KOPT-K1 (cell line): ENCODE measurements around the gene SAP30BP.

Source experiments
- H3K27ac ChIP-seq: fragments of 200-600 bp; sonication (generic); 2 replicates; pipeline ENCODE4 v1.5.1; 2016; ENCODE audit warnings: antibody characterized with exemption, mild to moderate bottlenecking, low read depth, low read length; ENCODE audit not compliant: poor library complexity, severe bottlenecking
- H3K36me3 ChIP-seq: fragments of 200-600 bp; sonication (generic); 2 replicates; pipeline ENCODE4 v1.5.1; 2017; ENCODE audit warnings: antibody characterized with exemption, mild to moderate bottlenecking, low read length, moderate library complexity; ENCODE audit not compliant: insufficient read depth
- H3K9me3 ChIP-seq: fragments of 200-600 bp; sonication (generic); 2 replicates; pipeline ENCODE4 v1.5.1; 2017; ENCODE audit warnings: antibody characterized with exemption, low read length, mild to moderate bottlenecking; ENCODE audit not compliant: insufficient read depth, poor library complexity, severe bottlenecking

SAP30BP gene

GRCh38 chr17:75723171-75723930 lies 56.2 kb downstream of the SAP30BP start:
- no peaks in the 10 kb centered on the region for H3K9me3 ChIP-seq
- H3K27ac ChIP-seq, result no peak overlapping the region

DNA sequence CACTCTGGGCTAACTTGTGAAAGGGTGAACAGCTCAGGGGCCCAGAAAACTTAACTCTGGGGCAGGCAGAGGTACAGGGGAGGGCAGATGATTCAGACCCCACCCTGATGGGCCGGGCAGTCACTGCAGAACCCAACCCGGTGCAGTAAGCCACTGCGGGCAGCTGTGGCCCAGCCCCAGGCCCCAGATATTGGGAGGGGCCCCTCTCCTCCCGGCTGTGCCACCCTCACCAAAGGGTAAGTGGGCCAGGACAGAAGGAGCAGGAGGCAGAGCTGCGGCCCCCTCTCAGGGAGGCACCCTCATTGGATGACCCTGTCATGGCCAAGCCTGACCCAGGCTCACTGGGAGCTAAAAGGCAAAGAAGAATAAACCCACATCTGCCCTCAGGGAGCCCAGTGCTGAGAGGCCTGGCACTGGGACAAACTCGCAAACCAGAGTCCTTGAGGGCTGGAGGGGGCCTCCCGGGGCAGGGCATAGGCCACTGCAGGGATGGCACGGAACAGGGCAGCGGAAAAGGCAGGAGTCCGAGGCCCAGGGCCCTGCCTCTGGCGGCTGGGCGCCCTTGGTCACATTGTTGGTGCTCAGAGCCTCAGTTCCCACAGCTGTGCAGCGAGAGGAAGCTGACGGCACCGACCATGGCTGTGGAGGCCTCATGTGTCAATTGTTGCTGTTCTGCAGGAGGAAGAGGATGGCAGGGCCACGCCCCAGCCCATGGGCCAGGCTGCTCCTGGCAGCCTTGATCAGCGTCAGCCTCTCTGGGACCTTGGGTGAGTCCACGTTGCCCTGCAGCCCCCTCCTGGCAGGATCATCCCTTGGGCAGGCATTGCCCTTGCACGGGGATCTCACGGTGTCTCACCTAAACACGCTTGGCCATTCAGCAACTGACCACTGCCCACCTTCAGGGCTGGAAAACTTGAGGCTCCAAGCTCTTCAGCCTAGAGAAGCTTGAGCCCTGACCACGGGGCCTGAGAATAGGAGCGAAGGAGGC lies 57.2 kb downstream of the SAP30BP start:
- Histone ChIP-seq H3K9me3 (no peaks in the 10 kb centered on the region), H3K36me3 (no peaks in the 10 kb centered on the region), H3K27ac (no peak overlapping the region)

More at GRCh38 chr17:75723171-75723930, 56.2 kb downstream of the SAP30BP start:
- H3K36me3 ChIP-seq, result no peaks in the 10 kb centered on the region

DNA sequence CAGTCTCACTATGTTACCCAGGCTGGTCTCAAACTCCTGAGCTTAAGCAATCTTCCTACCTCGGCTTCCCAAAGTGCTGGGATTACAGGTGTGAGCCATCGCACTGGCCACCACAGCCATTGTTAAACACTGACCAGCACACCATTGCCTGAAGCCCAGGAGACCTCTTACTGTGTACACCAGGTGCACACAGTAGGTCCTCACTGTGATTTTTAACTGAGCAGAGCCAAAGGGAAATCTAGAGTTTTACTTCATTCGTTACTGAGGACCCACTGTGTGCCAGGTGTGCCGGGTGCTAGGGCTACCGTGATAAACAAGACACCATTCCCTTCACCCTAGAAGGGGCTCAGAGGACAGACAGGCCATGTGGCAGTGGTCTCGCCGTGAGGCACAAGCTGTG lies 58.4 kb downstream of the SAP30BP start:
- Histone ChIP-seq H3K36me3 (no peaks in the 10 kb centered on the region), H3K9me3 (no peaks in the 10 kb centered on the region), H3K27ac (no peak overlapping the region)

GRCh38 chr17:75727391-75727790 lies 60.3 kb downstream of the SAP30BP start:
- Histone ChIP-seq H3K9me3 (no peaks in the 10 kb centered on the region), H3K36me3 (no peaks in the 10 kb centered on the region), H3K27ac (no peak overlapping the region)

DNA sequence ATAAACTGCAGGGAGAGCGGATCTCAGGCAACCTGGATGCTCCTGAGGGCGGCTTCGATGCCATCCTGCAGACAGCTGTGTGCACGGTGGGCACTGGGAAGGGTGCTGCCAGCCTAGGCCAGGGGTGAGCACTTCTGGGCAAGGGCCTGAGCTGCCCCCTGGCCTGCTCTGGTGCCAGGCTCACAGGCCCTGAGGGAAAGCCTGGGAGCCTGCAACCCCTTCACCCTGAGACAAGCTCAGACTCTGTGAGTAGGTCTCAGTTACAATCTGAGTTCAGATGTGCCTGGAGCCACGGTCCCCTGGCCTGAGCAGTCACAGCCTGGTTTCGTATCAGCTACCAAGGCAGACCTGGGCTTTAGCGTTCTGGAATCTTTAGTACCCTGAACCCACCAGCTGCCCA lies 62.2 kb downstream of the SAP30BP start:
- H3K9me3 ChIP-seq, result no peaks in the 10 kb centered on the region
- H3K27ac ChIP-seq, result no peak overlapping the region
- H3K36me3 ChIP-seq, result no peaks in the 10 kb centered on the region

DNA sequence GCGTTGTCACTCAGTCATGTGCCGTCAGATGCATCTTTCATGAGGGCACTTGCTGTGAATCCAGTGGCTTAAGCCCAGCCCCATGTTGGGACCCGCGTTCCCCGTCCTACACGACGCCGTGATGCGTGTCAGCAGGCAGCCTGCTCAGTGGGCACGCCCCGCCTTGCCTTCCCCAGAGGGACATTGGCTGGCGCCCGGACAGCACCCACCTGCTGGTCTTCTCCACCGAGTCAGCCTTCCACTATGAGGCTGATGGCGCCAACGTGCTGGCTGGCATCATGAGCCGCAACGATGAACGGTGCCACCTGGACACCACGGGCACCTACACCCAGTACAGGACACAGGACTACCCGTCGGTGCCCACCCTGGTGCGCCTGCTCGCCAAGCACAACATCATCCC lies 62.9 kb downstream of the SAP30BP start:
- H3K36me3 ChIP-seq, result no peaks in the 10 kb centered on the region
- no peak overlapping the region for H3K27ac ChIP-seq
- H3K9me3 ChIP-seq, result no peaks in the 10 kb centered on the region

DNA sequence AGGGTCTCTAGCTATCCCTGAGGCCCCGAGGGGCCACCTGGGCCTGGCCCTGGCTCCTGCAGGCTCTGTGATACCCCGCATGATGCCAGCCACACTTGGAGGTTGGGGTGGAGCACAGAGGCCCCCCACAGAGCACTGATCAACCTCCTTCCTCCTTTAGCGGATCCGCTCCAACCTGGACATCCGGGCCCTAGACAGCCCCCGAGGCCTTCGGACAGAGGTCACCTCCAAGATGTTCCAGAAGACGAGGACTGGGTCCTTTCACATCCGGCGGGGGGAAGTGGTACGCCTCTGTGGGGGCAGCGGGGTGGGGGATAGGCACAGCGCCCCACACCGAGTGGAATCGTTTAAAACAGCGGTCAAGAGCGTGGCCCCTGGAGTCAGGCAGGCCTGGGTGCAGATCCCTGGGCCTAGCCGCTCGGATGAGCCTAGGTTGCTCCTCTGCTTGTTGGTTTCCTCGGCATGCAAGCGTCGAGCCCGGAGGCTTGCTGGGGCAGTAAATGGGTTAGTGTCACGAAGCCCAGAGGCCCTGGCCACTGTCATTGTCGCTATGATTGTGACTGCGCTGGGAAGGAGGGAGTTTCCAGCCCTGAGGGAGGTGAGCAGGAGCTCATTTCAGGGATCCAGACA lies 64.1 kb downstream of the SAP30BP start:
- H3K36me3 ChIP-seq, result no peaks in the 10 kb centered on the region
- H3K9me3 ChIP-seq, result no peaks in the 10 kb centered on the region
- no peak overlapping the region for H3K27ac ChIP-seq

DNA sequence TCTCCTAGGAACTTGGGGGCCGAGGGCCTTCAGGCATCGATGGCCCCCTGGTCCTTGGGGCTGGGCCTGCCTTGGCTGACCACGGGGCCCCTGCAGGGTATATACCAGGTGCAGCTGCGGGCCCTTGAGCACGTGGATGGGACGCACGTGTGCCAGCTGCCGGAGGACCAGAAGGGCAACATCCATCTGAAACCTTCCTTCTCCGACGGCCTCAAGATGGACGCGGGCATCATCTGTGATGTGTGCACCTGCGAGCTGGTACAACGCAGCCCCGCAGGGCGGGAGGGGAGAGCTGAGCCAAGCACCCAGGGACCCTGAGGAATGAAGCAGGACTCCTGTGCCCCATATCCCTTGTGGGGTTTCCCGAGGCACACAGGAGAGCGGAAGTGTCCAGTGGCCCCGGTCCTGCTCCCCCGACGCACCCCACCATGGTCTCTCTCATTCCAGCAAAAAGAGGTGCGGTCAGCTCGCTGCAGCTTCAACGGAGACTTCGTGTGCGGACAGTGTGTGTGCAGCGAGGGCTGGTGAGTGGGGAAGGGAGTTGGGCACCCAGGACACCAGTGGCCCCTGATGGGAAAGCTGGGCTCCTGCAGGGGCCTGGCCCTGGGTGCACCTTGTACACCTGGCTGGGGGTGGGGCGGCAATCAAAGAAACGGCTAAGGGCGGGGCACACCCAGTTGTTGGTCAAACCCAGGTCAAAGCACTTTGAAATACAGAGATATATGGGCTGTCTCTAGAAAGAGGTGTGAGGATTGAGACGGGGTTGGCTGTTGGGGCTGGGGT lies 64.8 kb downstream of the SAP30BP start:
- Histone ChIP-seq H3K9me3 (no peaks in the 10 kb centered on the region), H3K27ac (no peak overlapping the region), H3K36me3 (no peaks in the 10 kb centered on the region)

- Histone ChIP-seq H3K27ac (no peak overlapping the region), H3K9me3 (no peaks in the 10 kb centered on the region), H3K36me3 (no peaks in the 10 kb centered on the region)
Measured at GRCh38 chr17:75733471-75733870, 66.3 kb downstream of the SAP30BP start.

DNA sequence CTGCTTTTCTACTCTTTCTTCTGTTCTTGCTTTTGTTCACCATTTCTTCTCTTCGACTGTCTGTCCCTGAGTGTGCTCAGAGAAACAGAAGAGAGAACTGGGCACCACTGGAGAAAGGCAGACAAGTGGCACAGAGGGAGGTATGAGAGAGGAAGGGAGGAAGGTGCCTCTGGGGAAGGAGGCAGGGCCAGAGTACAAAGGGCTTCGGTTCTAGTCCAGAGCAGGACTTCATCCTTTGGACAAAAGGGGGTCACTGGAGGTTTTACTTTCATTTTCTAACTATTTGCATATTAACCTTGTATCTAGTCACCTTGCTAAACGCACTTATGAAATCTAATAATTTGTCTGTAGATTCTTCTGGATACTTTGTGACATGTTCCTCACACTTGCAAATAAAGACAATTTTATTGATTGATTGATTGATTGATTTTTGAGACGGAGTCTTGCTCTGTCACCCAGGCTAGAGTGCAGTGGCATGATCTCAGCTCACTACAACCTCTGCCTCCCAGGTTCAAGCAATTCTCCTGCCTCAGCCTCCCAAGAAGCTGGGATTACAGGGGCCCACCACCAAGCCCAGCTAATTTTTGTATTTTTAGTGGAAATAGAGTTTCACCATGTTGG lies 67.6 kb downstream of the SAP30BP start:
- no peak overlapping the region for H3K27ac ChIP-seq
- H3K36me3 ChIP-seq, result no peaks in the 10 kb centered on the region
- H3K9me3 ChIP-seq, result no peaks in the 10 kb centered on the region

GRCh38 chr17:75736173-75736835 lies 69.2 kb downstream of the SAP30BP start:
- Histone ChIP-seq H3K27ac (no peak overlapping the region), H3K36me3 (no peaks in the 10 kb centered on the region)

DNA sequence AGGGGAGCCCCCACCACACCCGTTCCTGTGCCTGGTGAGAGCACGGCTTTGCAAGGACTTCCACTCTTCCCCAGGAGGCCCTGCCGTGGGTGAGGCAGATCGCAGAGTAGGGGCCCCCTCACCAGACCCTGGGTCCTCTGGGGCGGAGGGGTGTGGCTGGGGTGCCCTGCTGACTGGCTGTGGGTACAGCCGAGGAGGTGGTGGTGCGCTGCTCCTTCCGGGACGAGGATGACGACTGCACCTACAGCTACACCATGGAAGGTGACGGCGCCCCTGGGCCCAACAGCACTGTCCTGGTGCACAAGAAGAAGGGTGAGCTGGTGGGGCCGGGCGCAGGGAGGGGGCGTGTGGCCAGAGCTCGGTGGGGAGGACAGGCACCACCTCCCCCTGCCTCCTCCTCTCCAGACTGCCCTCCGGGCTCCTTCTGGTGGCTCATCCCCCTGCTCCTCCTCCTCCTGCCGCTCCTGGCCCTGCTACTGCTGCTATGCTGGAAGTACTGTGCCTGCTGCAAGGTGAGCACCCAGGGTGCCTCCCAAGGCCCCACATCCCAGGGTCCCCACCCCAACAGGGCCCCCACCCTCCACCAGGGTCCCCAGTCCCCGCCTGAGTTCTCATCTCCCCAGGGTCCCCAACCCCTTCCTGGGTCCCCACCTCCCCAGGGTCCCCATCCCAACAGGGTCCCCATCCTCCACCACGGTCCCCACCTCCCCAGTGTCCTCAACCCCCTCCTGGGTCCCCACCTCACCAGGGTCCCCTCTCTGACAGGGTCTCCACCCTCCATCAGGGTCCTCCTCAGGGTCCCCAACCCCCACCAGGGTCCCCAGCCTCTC lies 70.2 kb downstream of the SAP30BP start:
- Histone ChIP-seq H3K27ac (no peak overlapping the region), H3K36me3 (no peaks in the 10 kb centered on the region), H3K9me3 (no peaks in the 10 kb centered on the region)

More at GRCh38 chr17:75736173-75736835, 69.2 kb downstream of the SAP30BP start:
- H3K9me3 ChIP-seq, result no peaks in the 10 kb centered on the region

DNA sequence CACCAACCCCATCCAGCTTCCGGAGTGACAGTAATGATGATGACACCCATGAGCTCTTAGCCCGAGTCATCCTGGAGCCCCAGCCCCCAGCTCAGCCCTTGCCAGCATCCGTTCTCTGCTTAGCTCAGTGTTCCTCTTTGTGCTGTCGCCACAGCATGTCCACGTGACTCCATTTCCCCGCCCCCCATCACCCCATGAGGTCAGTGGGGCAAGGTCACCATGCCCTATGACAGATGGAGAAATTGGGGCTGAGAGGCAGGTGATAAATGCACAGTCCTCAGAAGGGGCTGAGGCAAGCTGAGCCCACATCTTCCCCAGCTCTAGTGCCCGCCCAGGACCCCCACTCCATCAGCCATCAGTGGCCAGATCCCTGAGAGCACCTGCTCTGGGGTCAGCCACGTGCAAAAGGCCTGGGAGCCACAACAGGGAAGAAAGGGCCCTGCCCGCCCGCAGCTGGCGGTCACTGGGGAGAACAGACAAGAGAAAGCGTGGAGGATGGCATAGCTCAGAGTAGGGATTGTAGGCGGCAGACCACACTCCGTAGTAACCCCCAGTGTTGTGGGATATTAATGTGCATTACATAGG lies 71.2 kb downstream of the SAP30BP start:
- H3K9me3 ChIP-seq, result no peaks in the 10 kb centered on the region
- no peaks in the 10 kb centered on the region for H3K36me3 ChIP-seq
- no peak overlapping the region for H3K27ac ChIP-seq
